ENCODE data around the gene ITGBL1.

The ITGBL1 gene

GRCh38 chr13:101451641-101452040, 834 bp upstream of the ITGBL1 start:
- no peak for DNase-seq
- no peaks in the 10 kb centered on the region for H4K20me1 ChIP-seq (ENCODE audit: insufficient read depth, low read length)
- H3K4me2 ChIP-seq (ENCODE audit: insufficient read depth, low read length): no peak overlapping the region
- no peak overlapping the region for H2AFZ ChIP-seq (ENCODE audit: low read depth, low read length)
- H3K36me3 ChIP-seq (ENCODE audit: insufficient read depth, low read length): no peaks in the 10 kb centered on the region
- no peak for TF ChIP-seq CTCF (IDR thresholded peaks at IDR 0.05; ENCODE audit: borderline replicate concordance, extremely low read depth, low read length, poor library complexity, severe bottlenecking)
- TF ChIP-seq EZH2 (IDR thresholded peaks at IDR 0.05; ENCODE audit: borderline replicate concordance, low read depth, low read length, severe bottlenecking): no peak
- H3K27ac ChIP-seq (ENCODE audit: low read length): no peak overlapping the region
- no peak overlapping the region for H3K4me3 ChIP-seq (ENCODE audit: low read depth in 1 of 2, low read length in 2 of 2)
- H3K9me3 ChIP-seq (ENCODE audit: insufficient read depth, low read length, severe bottlenecking): no peaks in the 10 kb centered on the region
- H3K9ac ChIP-seq (ENCODE audit: low read depth, low read length): no peak overlapping the region
- ATAC-seq (ENCODE audit: insufficient read depth, low read depth): no peak
- H3K79me2 ChIP-seq (ENCODE audit: insufficient read depth, low read length): no peaks in the 10 kb centered on the region
- no peaks in the 10 kb centered on the region; the same call in 1 of the 2 replicates for H3K4me1 ChIP-seq (ENCODE audit: insufficient read depth, low read length)
- H3K27me3 ChIP-seq (ENCODE audit: insufficient read depth, low read length, poor library complexity): no peaks in the 10 kb centered on the region

GRCh38 chr13:101453784-101454201, 1.3 kb downstream of the ITGBL1 start:
- DNase-seq (no peak), ATAC-seq (ENCODE audit: insufficient read depth, low read depth) (no peak)
- Histone ChIP-seq H3K9me3 (ENCODE audit: insufficient read depth, low read length, severe bottlenecking) (no peaks in the 10 kb centered on the region), H3K79me2 (ENCODE audit: insufficient read depth, low read length) (no peaks in the 10 kb centered on the region), H3K4me2 (ENCODE audit: insufficient read depth, low read length) (no peak overlapping the region), H2AFZ (ENCODE audit: low read depth, low read length) (no peak overlapping the region), H3K9ac (ENCODE audit: low read depth, low read length) (no peak overlapping the region), H3K27me3 (ENCODE audit: insufficient read depth, low read length, poor library complexity) (no peaks in the 10 kb centered on the region), H3K27ac (ENCODE audit: low read length) (no peak overlapping the region), H3K36me3 (ENCODE audit: insufficient read depth, low read length) (no peaks in the 10 kb centered on the region), H3K4me3 (ENCODE audit: low read depth in 1 of 2, low read length in 2 of 2) (no peak overlapping the region), H3K4me1 (ENCODE audit: insufficient read depth, low read length) (no peaks in the 10 kb centered on the region; the same call in 1 of the 2 replicates), H4K20me1 (ENCODE audit: insufficient read depth, low read length) (no peaks in the 10 kb centered on the region)
- TF ChIP-seq EZH2 (IDR thresholded peaks at IDR 0.05; ENCODE audit: borderline replicate concordance, low read depth, low read length, severe bottlenecking): no peak
- no peak for TF ChIP-seq CTCF (IDR thresholded peaks at IDR 0.05; ENCODE audit: borderline replicate concordance, extremely low read depth, low read length, poor library complexity, severe bottlenecking)

DNA sequence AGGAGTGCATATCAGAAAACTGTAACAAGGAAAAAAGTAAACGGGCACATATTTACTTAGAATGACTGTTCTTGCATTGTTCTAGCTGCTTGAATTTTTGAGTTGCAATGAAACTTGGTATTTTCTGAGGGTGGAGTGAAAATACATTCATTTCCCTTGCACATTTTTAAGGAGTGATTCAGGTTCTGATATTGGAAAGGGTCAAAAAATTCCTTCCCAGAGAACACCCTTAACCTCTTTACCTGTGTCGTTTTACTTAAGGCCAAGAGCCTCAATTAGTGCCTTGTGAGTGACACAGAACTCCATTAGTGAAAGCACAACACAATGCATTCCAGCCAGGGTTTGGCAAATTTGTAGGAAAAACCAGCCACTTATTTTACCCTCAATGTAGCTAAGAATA, 2.3 kb downstream of the ITGBL1 start:
- DNase-seq (no peak), ATAC-seq (ENCODE audit: insufficient read depth, low read depth) (no peak)
- H3K4me1 ChIP-seq (ENCODE audit: insufficient read depth, low read length): no peaks in the 10 kb centered on the region; the same call in 1 of the 2 replicates
- H3K79me2 ChIP-seq (ENCODE audit: insufficient read depth, low read length): no peaks in the 10 kb centered on the region
- H3K27ac ChIP-seq (ENCODE audit: low read length): no peak overlapping the region
- H3K4me3 ChIP-seq (ENCODE audit: low read depth in 1 of 2, low read length in 2 of 2): no peak overlapping the region
- H3K27me3 ChIP-seq (ENCODE audit: insufficient read depth, low read length, poor library complexity): no peaks in the 10 kb centered on the region
- no peaks in the 10 kb centered on the region for H3K36me3 ChIP-seq (ENCODE audit: insufficient read depth, low read length)
- H3K4me2 ChIP-seq (ENCODE audit: insufficient read depth, low read length): no peak overlapping the region
- H4K20me1 ChIP-seq (ENCODE audit: insufficient read depth, low read length): no peaks in the 10 kb centered on the region
- no peaks in the 10 kb centered on the region for H3K9me3 ChIP-seq (ENCODE audit: insufficient read depth, low read length, severe bottlenecking)
- no peak for TF ChIP-seq EZH2 (IDR thresholded peaks at IDR 0.05; ENCODE audit: borderline replicate concordance, low read depth, low read length, severe bottlenecking)
- no peak for TF ChIP-seq CTCF (IDR thresholded peaks at IDR 0.05; ENCODE audit: borderline replicate concordance, extremely low read depth, low read length, poor library complexity, severe bottlenecking)
- no peak overlapping the region for H3K9ac ChIP-seq (ENCODE audit: low read depth, low read length)
- no peak overlapping the region for H2AFZ ChIP-seq (ENCODE audit: low read depth, low read length)

DNA sequence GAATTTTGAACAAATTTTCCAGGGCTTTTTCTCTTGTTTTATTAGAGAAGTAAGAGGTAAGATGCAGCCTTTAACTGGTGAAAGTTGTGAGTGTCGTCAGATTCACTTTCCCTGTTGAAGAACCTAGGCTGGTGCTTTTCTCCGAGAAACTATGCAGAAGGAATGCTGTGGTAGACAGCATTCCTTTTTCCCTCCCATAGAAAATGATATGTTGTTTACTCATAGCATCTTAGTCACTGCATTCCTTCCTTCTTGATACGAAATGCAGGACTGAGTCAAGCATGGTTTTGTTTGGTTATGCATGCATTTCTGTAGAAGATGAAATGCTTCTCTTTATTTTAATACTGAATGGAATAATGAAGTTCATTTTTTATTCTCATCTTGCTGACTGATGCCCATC, 3.4 kb downstream of the ITGBL1 start:
- Histone ChIP-seq H3K4me1 (ENCODE audit: insufficient read depth, low read length) (no peaks in the 10 kb centered on the region; the same call in 1 of the 2 replicates), H3K27ac (ENCODE audit: low read length) (no peak overlapping the region), H3K27me3 (ENCODE audit: insufficient read depth, low read length, poor library complexity) (no peaks in the 10 kb centered on the region), H3K36me3 (ENCODE audit: insufficient read depth, low read length) (no peaks in the 10 kb centered on the region), H3K4me3 (ENCODE audit: low read depth in 1 of 2, low read length in 2 of 2) (no peak overlapping the region), H4K20me1 (ENCODE audit: insufficient read depth, low read length) (no peaks in the 10 kb centered on the region), H2AFZ (ENCODE audit: low read depth, low read length) (no peak overlapping the region), H3K9me3 (ENCODE audit: insufficient read depth, low read length, severe bottlenecking) (no peaks in the 10 kb centered on the region), H3K79me2 (ENCODE audit: insufficient read depth, low read length) (no peaks in the 10 kb centered on the region), H3K4me2 (ENCODE audit: insufficient read depth, low read length) (no peak overlapping the region), H3K9ac (ENCODE audit: low read depth, low read length) (no peak overlapping the region)
- DNase-seq: no peak
- ATAC-seq (ENCODE audit: insufficient read depth, low read depth): no peak
- TF ChIP-seq EZH2 (IDR thresholded peaks at IDR 0.05; ENCODE audit: borderline replicate concordance, low read depth, low read length, severe bottlenecking) (no peak), CTCF (IDR thresholded peaks at IDR 0.05; ENCODE audit: borderline replicate concordance, extremely low read depth, low read length, poor library complexity, severe bottlenecking) (no peak)
